OCI-LY7 (cell line): ENCODE data around the gene CA5A. TPM values are rescaled to one million over a fixed set of nuclear protein-coding genes. Genes with fewer than 3 reads are reported as not detected.

Experiments used
- BruUV-seq: library from RNA; stranded (reverse); fragments of 400-500 nt; replicated peaks from 2 replicates; lab custom pipeline; 2021; lab: Mats Ljungman, UMichigan
- CTCF ChIA-PET: fragments of 300-600 bp; sonication (Branson Sonifier 250); formaldehyde crosslinking; loops from one replicate; lab custom pipeline; 2022; ENCODE audit warnings: antibody characterized with exemption; ENCODE audit not compliant: unreplicated experiment; lab: Charles Lee
- POLR2A ChIA-PET: fragments of 300-600 bp; sonication (Branson Sonifier 250); formaldehyde crosslinking; loops from one replicate; lab custom pipeline; 2022; ENCODE audit warnings: antibody characterized with exemption; lab: Charles Lee
- DNase-seq: peaks from one replicate; pipeline ENCODE4 v3.0.0-alpha.2; 2015; ENCODE audit warnings: low spot score
- H2AFZ ChIP-seq: fragments of 200-600 bp; sonication (generic), shearing (Covaris generic); 2 replicates; pipeline ENCODE4 v1.6.1; 2014; ENCODE audit warnings: mild to moderate bottlenecking, antibody characterized with exemption, low read length, moderate library complexity
- H3K27ac ChIP-seq: fragments of 200-600 bp; sonication (generic); 2 replicates; pipeline ENCODE4 v1.5.1; 2014; ENCODE audit warnings: mixed run types, low read depth, mild to moderate bottlenecking, moderate library complexity, low read length, inconsistent platforms; ENCODE audit not compliant: poor library complexity, severe bottlenecking
- H3K36me3 ChIP-seq: fragments of 200-600 bp; sonication (generic); 2 replicates; pipeline ENCODE4 v1.6.1; 2014; ENCODE audit warnings: mild to moderate bottlenecking, antibody characterized with exemption, low read length, moderate library complexity, mixed read lengths; ENCODE audit not compliant: insufficient read depth
- H3K4me1 ChIP-seq: fragments of 200-600 bp; sonication (generic); 2 replicates; pipeline ENCODE4 v1.5.1; 2014; ENCODE audit warnings: mild to moderate bottlenecking, low read length; ENCODE audit not compliant: insufficient read depth, poor library complexity, severe bottlenecking
- H3K4me2 ChIP-seq: fragments of 200-600 bp; sonication (generic); 2 replicates; pipeline ENCODE4 v1.6.1; 2014; ENCODE audit warnings: mild to moderate bottlenecking, low read length
- H3K4me3 ChIP-seq: fragments of 200-600 bp; sonication (generic); 2 replicates; pipeline ENCODE4 v1.5.1; 2014; ENCODE audit warnings: mild to moderate bottlenecking, low read depth, low read length; ENCODE audit not compliant: poor library complexity, severe bottlenecking
- H3K79me2 ChIP-seq: fragments of 200-600 bp; sonication (generic); 2 replicates; pipeline ENCODE4 v1.6.1; 2016; ENCODE audit warnings: low read depth, mild to moderate bottlenecking, low read length, moderate library complexity, mixed read lengths; ENCODE audit not compliant: insufficient read depth
- H3K9me2 ChIP-seq: fragments of 200-600 bp; sonication (generic); 2 replicates; pipeline ENCODE4 v1.6.1; 2016; ENCODE audit warnings: mild to moderate bottlenecking, low read length, mixed read lengths; ENCODE audit not compliant: insufficient read depth
- H3K9me3 ChIP-seq: fragments of 200-600 bp; sonication (generic); 2 replicates; pipeline ENCODE4 v1.6.1; 2014; ENCODE audit warnings: mild to moderate bottlenecking, mixed run types, low read length, mixed read lengths
- H4K20me1 ChIP-seq: fragments of 200-600 bp; sonication (generic); 2 replicates; pipeline ENCODE4 v1.6.1; 2014; ENCODE audit warnings: mild to moderate bottlenecking, antibody characterized with exemption, low read length, moderate library complexity, mixed read lengths; ENCODE audit not compliant: insufficient read depth
- EZH2phosphoT487 ChIP-seq: fragments of 200-600 bp; sonication (generic); IDR thresholded peaks from 2 replicates; pipeline ENCODE4 v1.6.1; 2018; ENCODE audit warnings: low read depth, borderline replicate concordance, mild to moderate bottlenecking, mixed run types, antibody characterized with exemption, low read length, moderate library complexity, mixed read lengths
- intact Hi-C: fragments of 100-400 bp; cut with micrococcal nuclease; formaldehyde crosslinking; loops from one replicate; pipeline ENCODE4 v1.10.0; 2022; ENCODE audit not compliant: unreplicated experiment
- total RNA-seq, 2 experiments: library from RNA; depleted of rRNA in 1 of 2; stranded (reverse); fragments of >200 nt in 1 of 2; shearing (Covaris generic) in 1 of 2; gene quantifications; 2 replicates each; pipeline ENCODE4 v1.2.3, GENCODE V29; 2014 to 2022
- TF ChIP-seq, protein P1 (sequence below): fragments of 200-600 bp; sonication (generic); conservative IDR thresholded peaks from 2 replicates; pipeline ENCODE4 v1.5.1; 2014; ENCODE audit warnings: mild to moderate bottlenecking, antibody characterized with exemption, low read length, moderate library complexity, mixed read lengths

The CA5A gene
- total RNA-seq, 2 experiments from 2014 or later = not detected

GRCh38 chr16:87878704-87879103, 57.6 kb downstream of the CA5A start:
- DNase-seq = no peak
- no peaks in the 10 kb centered on the region for H3K9me2 ChIP-seq
- CTCF ChIA-PET = no interaction called here
- H3K4me2 ChIP-seq = no peak overlapping the region
- no peak overlapping the region for H3K4me3 ChIP-seq
- peaks cover 11% of the 10 kb centered on the region for H3K4me1 ChIP-seq
- no peaks in the 10 kb centered on the region for H3K79me2 ChIP-seq
- H3K9me3 ChIP-seq = no peaks in the 10 kb centered on the region
- H4K20me1 ChIP-seq = no peaks in the 10 kb centered on the region
- no peaks in the 10 kb centered on the region for H3K36me3 ChIP-seq
- POLR2A ChIA-PET = no interaction called here
- BruUV-seq = no TSS peak
- H2AFZ ChIP-seq = no peak overlapping the region
- intact Hi-C loops = loop anchor here (1.0 to 10.0 kb wide), 2 partner anchors 31 to 324 kb away; no protein-coding TSS in a partner anchor
- TF ChIP-seq, protein P1, sequence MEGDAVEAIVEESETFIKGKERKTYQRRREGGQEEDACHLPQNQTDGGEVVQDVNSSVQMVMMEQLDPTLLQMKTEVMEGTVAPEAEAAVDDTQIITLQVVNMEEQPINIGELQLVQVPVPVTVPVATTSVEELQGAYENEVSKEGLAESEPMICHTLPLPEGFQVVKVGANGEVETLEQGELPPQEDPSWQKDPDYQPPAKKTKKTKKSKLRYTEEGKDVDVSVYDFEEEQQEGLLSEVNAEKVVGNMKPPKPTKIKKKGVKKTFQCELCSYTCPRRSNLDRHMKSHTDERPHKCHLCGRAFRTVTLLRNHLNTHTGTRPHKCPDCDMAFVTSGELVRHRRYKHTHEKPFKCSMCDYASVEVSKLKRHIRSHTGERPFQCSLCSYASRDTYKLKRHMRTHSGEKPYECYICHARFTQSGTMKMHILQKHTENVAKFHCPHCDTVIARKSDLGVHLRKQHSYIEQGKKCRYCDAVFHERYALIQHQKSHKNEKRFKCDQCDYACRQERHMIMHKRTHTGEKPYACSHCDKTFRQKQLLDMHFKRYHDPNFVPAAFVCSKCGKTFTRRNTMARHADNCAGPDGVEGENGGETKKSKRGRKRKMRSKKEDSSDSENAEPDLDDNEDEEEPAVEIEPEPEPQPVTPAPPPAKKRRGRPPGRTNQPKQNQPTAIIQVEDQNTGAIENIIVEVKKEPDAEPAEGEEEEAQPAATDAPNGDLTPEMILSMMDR = no peak
- TF ChIP-seq EZH2phosphoT487 = no peak
- H3K27ac ChIP-seq = no peak overlapping the region

DNA sequence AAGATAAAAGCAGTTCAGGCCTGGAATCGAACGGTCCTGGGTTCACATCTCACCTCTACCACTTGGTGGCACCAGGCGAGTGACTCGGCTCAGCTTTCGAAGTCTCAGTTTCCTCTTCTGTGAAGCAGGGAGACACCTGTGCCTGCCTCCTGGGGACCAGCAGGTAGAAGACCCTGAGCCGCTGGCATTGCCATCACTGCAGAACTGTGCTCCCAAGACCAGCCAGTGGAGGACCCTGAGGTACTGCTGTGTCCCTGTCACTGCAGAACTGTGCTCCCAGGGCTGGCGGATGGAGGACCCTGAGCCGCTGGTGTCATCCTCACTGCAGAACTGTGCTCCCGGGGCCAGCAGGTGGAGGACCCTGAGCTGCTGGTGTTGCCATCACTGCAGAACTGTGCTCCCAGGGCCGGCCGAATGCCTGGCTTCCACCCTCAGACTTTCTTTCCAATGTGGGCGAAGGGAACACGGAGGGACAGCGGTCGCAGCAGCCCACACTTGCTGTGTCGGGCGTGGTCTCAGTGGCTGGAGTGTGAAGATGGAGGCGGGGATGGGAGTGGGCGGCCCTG, 58.3 kb downstream of the CA5A start:
- no TSS peak for BruUV-seq
- peak; percentile 73 for DNase-seq
- no peak overlapping the region for H3K27ac ChIP-seq

More for the DNA sequence above, 58.3 kb downstream of the CA5A start:
- Histone ChIP-seq H3K9me3 (no peaks in the 10 kb centered on the region), H3K79me2 (no peaks in the 10 kb centered on the region), H4K20me1 (no peaks in the 10 kb centered on the region), H3K4me2 (no peak overlapping the region), H3K36me3 (no peaks in the 10 kb centered on the region), H3K4me1 (peaks cover 11% of the 10 kb centered on the region), H3K9me2 (no peaks in the 10 kb centered on the region), H2AFZ (no peak overlapping the region), H3K4me3 (no peak overlapping the region)
- TF ChIP-seq, protein P1 = peak; percentile 73
- no peak for TF ChIP-seq EZH2phosphoT487
- ChIA-PET POLR2A (no interaction called here), CTCF (no interaction called here)
- intact Hi-C loops = loop anchor here (1.0 to 10.0 kb wide), 2 partner anchors 31 to 323 kb away; no protein-coding TSS in a partner anchor
